ENCODE measurements around the gene THAP12.

- TF ChIP-seq GABPA (IDR thresholded peaks at IDR 0.05; ENCODE audit: low read depth) (no peak), CTCF (IDR thresholded peaks at IDR 0.05 in 2 of 3, conservative IDR thresholded peaks at IDR 0.05 in 1 of 3; ENCODE audit: control insufficient read depth in 2 of 3, extremely low read depth in 1 of 3, insufficient read depth in 1 of 3, low read depth in 3 of 3, low read length in 3 of 3) (no peak)
These were observed 69.9 kb downstream of the THAP12 start for GRCh38 chr11:76310832-76311595.

Measured in GM12878 (cell line).